ENCODE results near the gene NAALADL2. TPM values are rescaled to one million over a fixed set of nuclear protein-coding genes. Genes with fewer than 3 reads are reported as not detected.

NAALADL2 gene
- total and polyA plus RNA-seq, 4 donors: 0.28 to 4.6 (median 3.1) TPM

- 89% methylated on average over 3 of the region's 3 CpGs for WGBS
- no peak for DNase-seq (ENCODE audit: low spot score)
- no peaks in the 10 kb centered on the region for H3K9me3 ChIP-seq (ENCODE audit: control insufficient read depth in 4 of 4, low read length in 3 of 4)
- no peaks in the 10 kb centered on the region for H3K4me1 ChIP-seq (ENCODE audit: control insufficient read depth in 4 of 4, insufficient read depth in 4 of 4, low read length in 3 of 4)
- H3K36me3 ChIP-seq (ENCODE audit: control insufficient read depth in 4 of 4, insufficient read depth in 3 of 4, low read depth in 1 of 4, low read length in 3 of 4): no peaks in the 10 kb centered on the region
- TF ChIP-seq RAD21 (IDR thresholded peaks at IDR 0.05) (no peak), FOXA1 (IDR thresholded peaks at IDR 0.05) (no peak), FOXA2 (IDR thresholded peaks at IDR 0.05) (no peak), ATF3 (IDR thresholded peaks at IDR 0.05) (no peak), REST (IDR thresholded peaks at IDR 0.05) (no peak), SP1 (IDR thresholded peaks at IDR 0.05) (no peak), HNF4A (conservative IDR thresholded peaks at IDR 0.05) (no peak), HNF4G (IDR thresholded peaks at IDR 0.05) (no peak), YY1 (IDR thresholded peaks at IDR 0.05) (no peak)
- no peak overlapping the region for H3K9ac ChIP-seq (ENCODE audit: low read depth in 1 of 2, low read length in 2 of 2)
- no peak overlapping the region for H3K27ac ChIP-seq (ENCODE audit: low read depth in 1 of 2, low read length in 2 of 2)
- H3K4me3 ChIP-seq (ENCODE audit: low read depth in 1 of 3, low read length in 3 of 3): no peak overlapping the region
- no peaks in the 10 kb centered on the region for H3K27me3 ChIP-seq (ENCODE audit: control insufficient read depth in 4 of 4, insufficient read depth in 4 of 4, low read length in 3 of 4)
These were observed 584.5 kb downstream of the NAALADL2 start for GRCh38 chr3:175443682-175444081.

GRCh38 chr3:175445741-175446140, 586.6 kb downstream of the NAALADL2 start:
- no peak overlapping the region for H3K9ac ChIP-seq (ENCODE audit: low read depth in 1 of 2, low read length in 2 of 2)
- H3K4me3 ChIP-seq (ENCODE audit: low read depth in 1 of 3, low read length in 3 of 3): no peak overlapping the region
- DNase-seq (ENCODE audit: low spot score): no peak
- H3K36me3 ChIP-seq (ENCODE audit: control insufficient read depth in 4 of 4, insufficient read depth in 3 of 4, low read depth in 1 of 4, low read length in 3 of 4): no peaks in the 10 kb centered on the region
- WGBS: 98% methylated on average over 3 of the region's 3 CpGs
- H3K27me3 ChIP-seq (ENCODE audit: control insufficient read depth in 4 of 4, insufficient read depth in 4 of 4, low read length in 3 of 4): no peaks in the 10 kb centered on the region
- H3K27ac ChIP-seq (ENCODE audit: low read depth in 1 of 2, low read length in 2 of 2): no peak overlapping the region
- H3K9me3 ChIP-seq (ENCODE audit: control insufficient read depth in 4 of 4, low read length in 3 of 4): no peaks in the 10 kb centered on the region
- no peaks in the 10 kb centered on the region for H3K4me1 ChIP-seq (ENCODE audit: control insufficient read depth in 4 of 4, insufficient read depth in 4 of 4, low read length in 3 of 4)
- no peak for TF ChIP-seq FOXA2 (IDR thresholded peaks at IDR 0.05)
- TF ChIP-seq RXRA (IDR thresholded peaks at IDR 0.05): no peak
- no peak for TF ChIP-seq REST (IDR thresholded peaks at IDR 0.05)
- no peak for TF ChIP-seq JUND (IDR thresholded peaks at IDR 0.05)
- no peak for TF ChIP-seq ZBTB33 (IDR thresholded peaks at IDR 0.05)
- no peak for TF ChIP-seq NR2F2 (IDR thresholded peaks at IDR 0.05)

Data from liver (tissue), 9 donors.